Hepatocyte (in vitro differentiated cells): ENCODE data around the gene DOCK2.

Source experiments
- CTCF ChIP-seq: fragments of 200-600 bp; sonication (generic); IDR thresholded peaks from 2 replicates; pipeline ENCODE4 v1.5.1; 2016; ENCODE audit warnings: antibody characterized with exemption, mild to moderate bottlenecking; ENCODE audit not compliant: poor library complexity
- EZH2 ChIP-seq: fragments of 200-600 bp; sonication (generic); IDR thresholded peaks from 2 replicates; pipeline ENCODE4 v1.6.1; 2016; ENCODE audit warnings: antibody characterized with exemption, mild to moderate bottlenecking, borderline replicate concordance

GRCh38 chr5:169700611-169701010, 63.5 kb downstream of the DOCK2 start:
- TF ChIP-seq EZH2: no peak
- TF ChIP-seq CTCF: no peak
